Endothelial cell of umbilical vein (primary cell): ENCODE results near the gene LNPEP. TPM values are rescaled to one million over a fixed set of nuclear protein-coding genes. Genes with fewer than 3 reads are reported as not detected.

Source experiments
- BruUV-seq: library from RNA; stranded (reverse); fragments of 400-500 nt; replicated peaks from 2 replicates; lab custom pipeline; 2021; lab: Mats Ljungman, UMichigan
- CTCF ChIA-PET: fragments of 300-600, 350-600 bp; sonication (Branson Sonifier 250); formaldehyde crosslinking; loops from one replicate; lab custom pipeline; 2021; ENCODE audit warnings: antibody characterized with exemption, inconsistent platforms; lab: Charles Lee
- POLR2A ChIA-PET: fragments of 300-600, 350-600 bp; sonication (Branson Sonifier 250); formaldehyde crosslinking; loops from one replicate; lab custom pipeline; 2021; ENCODE audit warnings: antibody characterized with exemption, inconsistent platforms; lab: Charles Lee
- DNase-seq: peaks from one replicate; pipeline ENCODE4 v3.0.0-alpha.2; 2011; ENCODE audit warnings: low read depth, low spot score
- FAIRE-seq: peaks from 2 replicates; lab custom pipeline; 2011; peaks lifted over from hg19 to GRCh38; lab: Jason Lieb, UNC
- H2AFZ ChIP-seq: 2 replicates; pipeline ENCODE4 v1.6.0; 2012; ENCODE audit warnings: low read depth, low read length, control low read depth, inconsistent platforms
- H3K27ac ChIP-seq: 2 replicates; pipeline ENCODE4 v1.5.1; 2011; ENCODE audit warnings: low read depth, mild to moderate bottlenecking, control low read depth, low read length, moderate library complexity; ENCODE audit not compliant: insufficient read depth
- H3K27me3 ChIP-seq, 2 experiments: 2 replicates each; pipeline versions ENCODE4 v1.6.0 to v1.6.1; 2011; ENCODE audit warnings: low read length in 2 of 2, mixed read lengths in 1 of 2; ENCODE audit not compliant: control insufficient read depth in 2 of 2, insufficient read depth in 2 of 2
- H3K36me3 ChIP-seq, 2 experiments: 2 replicates in 1 of 2; 3 replicates in 1 of 2; pipeline ENCODE4 v1.5.1; 2011; ENCODE audit warnings: low read length in 2 of 2, mild to moderate bottlenecking in 1 of 2, moderate library complexity in 1 of 2; ENCODE audit not compliant: control insufficient read depth in 2 of 2, insufficient read depth in 2 of 2; ENCODE audit errors: extremely low read depth in 1 of 2
- H3K4me1 ChIP-seq: 3 replicates; pipeline ENCODE4 v1.5.1; 2011; ENCODE audit warnings: mild to moderate bottlenecking, low read length; ENCODE audit not compliant: control insufficient read depth, insufficient read depth; ENCODE audit errors: extremely low read depth
- H3K4me2 ChIP-seq: 2 replicates; pipeline ENCODE4 v1.6.1; 2011; ENCODE audit warnings: low read length, control low read depth, mixed read lengths; ENCODE audit not compliant: insufficient read depth
- H3K4me3 ChIP-seq, 3 experiments: fragments of 200-600 bp in 1 of 3; sonication (generic), shearing (Covaris generic) in 1 of 3; replicated peaks in 1 of 3; 2 replicates each; pipeline ENCODE4 v1.5.1; 2011 to 2016; ENCODE audit warnings: control low read depth in 3 of 3, low read length in 3 of 3, mild to moderate bottlenecking in 2 of 3, inconsistent platforms in 1 of 3, low read depth in 1 of 3, moderate library complexity in 1 of 3; ENCODE audit not compliant: insufficient read depth in 1 of 3
- H3K79me2 ChIP-seq: 2 replicates; pipeline ENCODE4 v1.6.0; 2012; ENCODE audit warnings: low read length, inconsistent platforms; ENCODE audit not compliant: control insufficient read depth, insufficient read depth
- H3K9ac ChIP-seq: replicated peaks from 2 replicates; pipeline ENCODE3; 2011; ENCODE audit warnings: low read length, control low read depth; ENCODE audit not compliant: insufficient read depth; ENCODE audit errors: extremely low read depth
- H3K9me1 ChIP-seq: replicated peaks from 3 replicates; pipeline ENCODE4 v1.6.0; 2011; ENCODE audit warnings: mild to moderate bottlenecking, low read length; ENCODE audit not compliant: control insufficient read depth, insufficient read depth; ENCODE audit errors: extremely low read depth
- H3K9me3 ChIP-seq: replicated peaks from 2 replicates; pipeline ENCODE4 v1.5.1; 2012; ENCODE audit warnings: low read length, inconsistent platforms; ENCODE audit not compliant: control insufficient read depth, insufficient read depth
- H4K20me1 ChIP-seq: replicated peaks from 2 replicates; pipeline ENCODE3; 2011; ENCODE audit warnings: mild to moderate bottlenecking, low read length; ENCODE audit not compliant: control insufficient read depth, insufficient read depth; ENCODE audit errors: extremely low read depth
- CTCF ChIP-seq, 2 donors: IDR thresholded peaks; 1 replicate in 1 of 2; 2 replicates in 1 of 2; pipeline ENCODE4 v1.5.1; 2011; ENCODE audit warnings: low read length in 2 of 2, mild to moderate bottlenecking in 2 of 2, moderate library complexity in 2 of 2, control low read depth in 1 of 2, inconsistent platforms in 1 of 2, low read depth in 1 of 2; ENCODE audit not compliant: insufficient read depth in 1 of 2; ENCODE audit errors: extremely low read depth in 1 of 2
- EZH2 ChIP-seq: IDR thresholded peaks from 2 replicates; pipeline ENCODE4 v1.6.1; 2012; ENCODE audit warnings: borderline replicate concordance, low read depth, mild to moderate bottlenecking, moderate library complexity, low read length, inconsistent platforms; ENCODE audit not compliant: severe bottlenecking
- FOS ChIP-seq: IDR thresholded peaks from 2 replicates; pipeline ENCODE4 v1.6.1; 2011; ENCODE audit warnings: mild to moderate bottlenecking, low read length, moderate library complexity, borderline replicate concordance; ENCODE audit not compliant: insufficient read depth
- GATA2 ChIP-seq: IDR thresholded peaks from 2 replicates; pipeline ENCODE4 v1.7.0; 2011; ENCODE audit warnings: low read depth, mild to moderate bottlenecking, moderate library complexity, mixed read lengths, low read length; ENCODE audit not compliant: insufficient read length, insufficient read depth
- JUN ChIP-seq: IDR thresholded peaks from 2 replicates; pipeline ENCODE4 v1.6.1; 2011; ENCODE audit warnings: borderline replicate concordance, low read depth; ENCODE audit not compliant: insufficient read length, insufficient read depth
- MAX ChIP-seq: IDR thresholded peaks from 2 replicates; pipeline ENCODE4 v1.6.1; 2011; ENCODE audit not compliant: insufficient read depth, insufficient read length
- MYC ChIP-seq: IDR thresholded peaks from one replicate; pipeline ENCODE4 v1.6.1; 2011; ENCODE audit warnings: mild to moderate bottlenecking, low read depth, low read length
- POLR2A ChIP-seq: IDR thresholded peaks from 2 replicates; pipeline ENCODE4 v1.6.1; 2012; ENCODE audit warnings: low read depth, mild to moderate bottlenecking, control low read depth, low read length
- POLR2AphosphoS5 ChIP-seq: IDR thresholded peaks from 2 replicates; pipeline ENCODE4 v1.6.1; 2012; ENCODE audit warnings: low read depth, mild to moderate bottlenecking, control low read depth, low read length, moderate library complexity; ENCODE audit not compliant: insufficient read depth
- dilution Hi-C: fragments of 300-500 bp; cut with MboI; formaldehyde crosslinking; loops from one replicate; pipeline ENCODE4 v1.15.0; 2019; ENCODE audit warnings: low sequenced_read_pairs; ENCODE audit not compliant: extremely low pct_ligation_motif_present
- intact Hi-C: fragments of 100-400 bp; cut with micrococcal nuclease; formaldehyde crosslinking; loops from one replicate; pipeline ENCODE4 v1.10.0; 2022
- polyA plus RNA-seq, 4 experiments: library from polyadenylated mRNA; depleted of rRNA in 3 of 4; stranded (reverse) in 3 of 4; unstranded in 1 of 4; fragments of >200 nt; gene quantifications; 2 replicates each; pipeline versions ENCODE4 v1.2.1 to v1.2.3, GENCODE V29; 2011 to 2012; ENCODE audit warnings: missing spikeins in 1 of 4
- total RNA-seq: library from RNA; stranded (reverse); gene quantifications from 2 replicates; pipeline ENCODE4 v1.2.3, GENCODE V29; 2021

The LNPEP gene
- total and polyA plus RNA-seq, 2 donors (not counting 3 experiments of a cell fraction or from before 2014, with no cell fraction given) = 7.0 to 23.5 TPM

GRCh38 chr5:96919754-96920197 lies 16.1 kb upstream of the LNPEP start:
- no peak for FAIRE-seq
- dilution Hi-C loops = no loop called here
- CTCF ChIA-PET = no interaction called here

More at GRCh38 chr5:96919754-96920197, 16.1 kb upstream of the LNPEP start:
- Histone ChIP-seq H4K20me1 (no peaks in the 10 kb centered on the region), H3K27ac (no peak overlapping the region), H3K4me1 (peaks cover 5% of the 10 kb centered on the region), H3K9me1 (no peaks in the 10 kb centered on the region), H3K36me3 (peaks cover 0 to 2% of the 10 kb centered on the region in 2 experiments), H3K9me3 (no peaks in the 10 kb centered on the region), H3K9ac (no peak overlapping the region), H3K79me2 (no peaks in the 10 kb centered on the region), H3K4me2 (no peak overlapping the region), H2AFZ (no peak overlapping the region), H3K27me3 (no peaks in the 10 kb centered on the region), H3K4me3 (no peak overlapping the region)
- POLR2A ChIA-PET = no interaction called here
- TF ChIP-seq MAX (no peak), EZH2 (no peak), JUN (no peak), POLR2A (no peak), POLR2AphosphoS5 (no peak), GATA2 (no peak), CTCF (IDR thresholded peaks at IDR 0.05; ENCODE audit: extremely low read depth in 1 of 2, insufficient read depth in 1 of 2, low read depth in 1 of 2, low read length in 2 of 2) (no peak), FOS (no peak), MYC (no peak)
- BruUV-seq = no TSS peak
- no peak for DNase-seq
- intact Hi-C loops = no loop called here
